MM.1S (cell line): Measurements from ENCODE around the gene FAM237A.

ENCODE experiments used
- DNase-seq: peaks from one replicate; pipeline ENCODE4 v3.0.0-alpha.2; 2015
- H2AFZ ChIP-seq: fragments of 300-600 bp; sonication (generic); 2 replicates; pipeline ENCODE4 v1.6.0; 2016; ENCODE audit warnings: antibody characterized with exemption, low read length
- H3F3A ChIP-seq: fragments of 300-600 bp; sonication (generic); 2 replicates; pipeline ENCODE4 v1.6.1; 2016; ENCODE audit warnings: mild to moderate bottlenecking, antibody characterized with exemption, low read length, moderate library complexity, mixed read lengths; ENCODE audit not compliant: insufficient read depth
- H3K27ac ChIP-seq: fragments of 300-600 bp; sonication (generic); 2 replicates; pipeline ENCODE4 v1.5.1; 2016; ENCODE audit warnings: mild to moderate bottlenecking, low read length
- H3K27me3 ChIP-seq: fragments of 300-600 bp; sonication (generic); replicated peaks from 2 replicates; pipeline ENCODE4 v1.6.0; 2016; ENCODE audit warnings: low read length; ENCODE audit not compliant: insufficient read depth
- H3K36me3 ChIP-seq: fragments of 300-600 bp; sonication (generic); replicated peaks from 2 replicates; pipeline ENCODE4 v1.6.1; 2016; ENCODE audit warnings: mild to moderate bottlenecking, low read length, mixed read lengths; ENCODE audit not compliant: insufficient read depth
- H3K4me1 ChIP-seq: fragments of 300-600 bp; sonication (generic); 2 replicates; pipeline ENCODE4 v1.6.1; 2016; ENCODE audit warnings: low read length, mixed read lengths
- H3K4me2 ChIP-seq: fragments of 300-600 bp; sonication (generic); 2 replicates; pipeline ENCODE4 v1.6.0; 2016; ENCODE audit warnings: low read depth, low read length
- H3K4me3 ChIP-seq: fragments of 300-600 bp; sonication (generic); 2 replicates; pipeline ENCODE4 v1.5.1; 2016; ENCODE audit warnings: low read length, mixed read lengths
- H3K79me2 ChIP-seq: fragments of 300-600 bp; sonication (generic); 2 replicates; pipeline ENCODE4 v1.6.1; 2016; ENCODE audit warnings: mixed run types, low read length, mixed read lengths
- H3K9ac ChIP-seq: fragments of 300-600 bp; sonication (generic); 2 replicates; pipeline ENCODE4 v1.6.1; 2016; ENCODE audit warnings: low read length, mixed read lengths
- H3K9me2 ChIP-seq: fragments of 300-600 bp; sonication (generic); replicated peaks from 2 replicates; pipeline ENCODE4 v1.6.1; 2016; ENCODE audit warnings: mild to moderate bottlenecking, low read length, mixed read lengths; ENCODE audit not compliant: insufficient read depth
- H3K9me3 ChIP-seq: fragments of 300-600 bp; sonication (generic); replicated peaks from 2 replicates; pipeline ENCODE4 v1.6.1; 2016; ENCODE audit warnings: mild to moderate bottlenecking, low read length, mixed read lengths; ENCODE audit not compliant: insufficient read depth
- H4K20me1 ChIP-seq: fragments of 300-600 bp; sonication (generic); 2 replicates; pipeline ENCODE4 v1.6.1; 2016; ENCODE audit warnings: mild to moderate bottlenecking, low read length, moderate library complexity, mixed read lengths; ENCODE audit not compliant: insufficient read depth
- CTCF ChIP-seq: fragments of 300-600 bp; sonication (generic); IDR thresholded peaks from 2 replicates; pipeline ENCODE4 v1.5.1; 2016; ENCODE audit warnings: antibody characterized with exemption, low read length, mixed read lengths
- EZH2 ChIP-seq: fragments of 300-600 bp; sonication (generic); optimal IDR thresholded peaks from 2 replicates; pipeline ENCODE3; 2017; ENCODE audit warnings: low read depth, mild to moderate bottlenecking, antibody characterized with exemption, low read length, mixed read lengths
- EZH2phosphoT487 ChIP-seq: fragments of 300-600 bp; sonication (generic); IDR thresholded peaks from 2 replicates; pipeline ENCODE4 v1.6.1; 2018; ENCODE audit warnings: antibody characterized with exemption, low read length

Gene FAM237A

GRCh38 chr2:206647985-206648384, 5.7 kb downstream of the FAM237A start:
- DNase-seq = no peak
- TF ChIP-seq EZH2 (no peak), CTCF (no peak), EZH2phosphoT487 (no peak)
- no peaks in the 10 kb centered on the region for H3K27me3 ChIP-seq
- no peaks in the 10 kb centered on the region for H3K9me3 ChIP-seq
- H3K79me2 ChIP-seq = no peaks in the 10 kb centered on the region
- H3K4me1 ChIP-seq = no peaks in the 10 kb centered on the region
- H3K4me3 ChIP-seq = no peak overlapping the region
- H4K20me1 ChIP-seq = no peaks in the 10 kb centered on the region
- H3F3A ChIP-seq = no peaks in the 10 kb centered on the region
- no peaks in the 10 kb centered on the region for H3K9me2 ChIP-seq
- H3K36me3 ChIP-seq = no peaks in the 10 kb centered on the region
- H2AFZ ChIP-seq = no peak overlapping the region
- H3K27ac ChIP-seq = no peak overlapping the region
- H3K9ac ChIP-seq = no peak overlapping the region
- H3K4me2 ChIP-seq = no peak overlapping the region

DNA sequence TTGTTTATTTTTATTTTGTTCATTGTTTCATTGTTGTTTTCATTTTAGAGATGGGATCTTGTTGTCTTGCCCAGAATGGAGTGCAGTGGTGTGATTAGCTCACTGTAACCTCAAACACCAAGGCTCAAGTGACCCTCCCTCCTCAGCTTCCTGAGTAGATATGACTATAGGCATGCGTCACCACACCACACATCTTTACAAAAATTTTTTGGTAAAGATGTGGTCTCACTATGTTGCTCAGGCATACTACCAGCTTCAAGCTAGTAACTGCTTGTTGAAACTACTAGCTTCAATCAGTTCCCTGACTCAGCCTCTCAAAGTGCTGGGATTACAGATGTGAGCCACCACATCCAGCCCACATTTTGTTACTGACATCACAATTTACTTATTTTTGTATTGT, 14.8 kb downstream of the FAM237A start:
- H3K4me2 ChIP-seq = no peak overlapping the region
- H3K4me1 ChIP-seq = no peaks in the 10 kb centered on the region
- H3K27me3 ChIP-seq = no peaks in the 10 kb centered on the region
- no peaks in the 10 kb centered on the region for H3K79me2 ChIP-seq
- H3K9ac ChIP-seq = no peak overlapping the region
- H3K9me2 ChIP-seq = no peaks in the 10 kb centered on the region
- no peaks in the 10 kb centered on the region for H3F3A ChIP-seq
- H4K20me1 ChIP-seq = no peaks in the 10 kb centered on the region
- no peaks in the 10 kb centered on the region for H3K9me3 ChIP-seq
- H3K27ac ChIP-seq = no peak overlapping the region
- H2AFZ ChIP-seq = no peak overlapping the region
- no peaks in the 10 kb centered on the region for H3K36me3 ChIP-seq
- TF ChIP-seq EZH2 (no peak), CTCF (no peak), EZH2phosphoT487 (no peak)
- H3K4me3 ChIP-seq = no peak overlapping the region
- DNase-seq = no peak

DNA sequence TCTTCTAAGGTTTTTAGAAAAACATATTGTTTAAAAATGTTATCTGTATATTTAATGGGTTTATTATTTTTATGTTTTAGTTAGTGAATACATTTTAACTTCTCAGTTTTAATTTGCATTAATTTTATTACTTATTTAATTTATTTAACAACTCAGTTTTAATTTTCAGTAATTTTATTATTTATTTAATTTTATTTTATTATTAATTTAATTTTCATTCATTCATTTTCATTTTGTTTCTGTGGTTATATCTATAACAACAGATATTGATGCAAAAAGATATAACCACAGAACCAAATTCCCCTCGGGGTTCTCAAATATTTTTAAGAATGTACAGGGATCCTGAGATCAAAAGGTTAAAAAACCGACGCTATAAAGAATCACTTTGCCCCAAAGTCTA, 23.0 kb downstream of the FAM237A start:
- H2AFZ ChIP-seq = no peak overlapping the region
- DNase-seq = no peak
- H3K9me2 ChIP-seq = no peaks in the 10 kb centered on the region
- no peak overlapping the region for H3K4me3 ChIP-seq
- no peak overlapping the region for H3K9ac ChIP-seq
- H3K36me3 ChIP-seq = no peaks in the 10 kb centered on the region
- H3K27me3 ChIP-seq = no peaks in the 10 kb centered on the region
- no peaks in the 10 kb centered on the region for H3F3A ChIP-seq
- no peaks in the 10 kb centered on the region for H3K9me3 ChIP-seq
- H3K27ac ChIP-seq = no peak overlapping the region
- TF ChIP-seq EZH2phosphoT487 (no peak), CTCF (no peak), EZH2 (no peak)
- no peak overlapping the region for H3K4me2 ChIP-seq
- H3K4me1 ChIP-seq = no peaks in the 10 kb centered on the region
- no peaks in the 10 kb centered on the region for H3K79me2 ChIP-seq
- no peaks in the 10 kb centered on the region for H4K20me1 ChIP-seq
